ENCODE measurements around the gene PROSER1. TPM values are rescaled to one million over a fixed set of nuclear protein-coding genes. Genes with fewer than 3 reads are reported as not detected.

PROSER1 gene
- total RNA-seq, 4 donors from 2014 or later = 6.9 to 11.5 (median 9.1) TPM

GRCh38 chr13:38969187-38969586 lies 68.7 kb downstream of the PROSER1 start:
- H3K27me3 ChIP-seq = no peaks in the 10 kb centered on the region
- no peak overlapping the region for H3K27ac ChIP-seq
- TF ChIP-seq POLR2A (IDR thresholded peaks at IDR 0.05) = no peak
- TF ChIP-seq, protein P1, sequence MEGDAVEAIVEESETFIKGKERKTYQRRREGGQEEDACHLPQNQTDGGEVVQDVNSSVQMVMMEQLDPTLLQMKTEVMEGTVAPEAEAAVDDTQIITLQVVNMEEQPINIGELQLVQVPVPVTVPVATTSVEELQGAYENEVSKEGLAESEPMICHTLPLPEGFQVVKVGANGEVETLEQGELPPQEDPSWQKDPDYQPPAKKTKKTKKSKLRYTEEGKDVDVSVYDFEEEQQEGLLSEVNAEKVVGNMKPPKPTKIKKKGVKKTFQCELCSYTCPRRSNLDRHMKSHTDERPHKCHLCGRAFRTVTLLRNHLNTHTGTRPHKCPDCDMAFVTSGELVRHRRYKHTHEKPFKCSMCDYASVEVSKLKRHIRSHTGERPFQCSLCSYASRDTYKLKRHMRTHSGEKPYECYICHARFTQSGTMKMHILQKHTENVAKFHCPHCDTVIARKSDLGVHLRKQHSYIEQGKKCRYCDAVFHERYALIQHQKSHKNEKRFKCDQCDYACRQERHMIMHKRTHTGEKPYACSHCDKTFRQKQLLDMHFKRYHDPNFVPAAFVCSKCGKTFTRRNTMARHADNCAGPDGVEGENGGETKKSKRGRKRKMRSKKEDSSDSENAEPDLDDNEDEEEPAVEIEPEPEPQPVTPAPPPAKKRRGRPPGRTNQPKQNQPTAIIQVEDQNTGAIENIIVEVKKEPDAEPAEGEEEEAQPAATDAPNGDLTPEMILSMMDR (IDR thresholded peaks at IDR 0.05 in 4 of 5, conservative IDR thresholded peaks at IDR 0.05 in 1 of 5) = no peak
- H3K36me3 ChIP-seq = no peaks in the 10 kb centered on the region
- in situ Hi-C loops (cut with MboI; ENCODE audit: low sequenced_read_pairs in 4 of 4) = no loop called here
- no peak for ATAC-seq
- intact Hi-C loops (cut with DNase I; ENCODE audit: low total_unique reads) = no loop called here
- no peaks in the 10 kb centered on the region for H3K4me1 ChIP-seq
- DNase-seq = no peak
- no peak overlapping the region for H3K4me3 ChIP-seq
- H3K9me3 ChIP-seq = no peaks in the 10 kb centered on the region

GRCh38 chr13:38967446-38967845 lies 70.4 kb downstream of the PROSER1 start:
- H3K9me3 ChIP-seq = no peaks in the 10 kb centered on the region
- no peak overlapping the region for H3K4me3 ChIP-seq
- no peak for ATAC-seq
- H3K36me3 ChIP-seq = no peaks in the 10 kb centered on the region
- in situ Hi-C loops (cut with MboI; ENCODE audit: low sequenced_read_pairs in 4 of 4) = no loop called here
- no peak for DNase-seq
- no peaks in the 10 kb centered on the region for H3K27me3 ChIP-seq
- TF ChIP-seq, protein P1 (IDR thresholded peaks at IDR 0.05 in 4 of 5, conservative IDR thresholded peaks at IDR 0.05 in 1 of 5) = no peak
- TF ChIP-seq POLR2A (IDR thresholded peaks at IDR 0.05) = no peak
- no peak overlapping the region for H3K27ac ChIP-seq
- intact Hi-C loops (cut with DNase I; ENCODE audit: low total_unique reads) = no loop called here
- H3K4me1 ChIP-seq = no peaks in the 10 kb centered on the region

- in situ Hi-C loops (cut with MboI; ENCODE audit: low sequenced_read_pairs in 4 of 4) = no loop called here
- no peaks in the 10 kb centered on the region for H3K36me3 ChIP-seq
- TF ChIP-seq POLR2A (IDR thresholded peaks at IDR 0.05) = no peak
- TF ChIP-seq, protein P1 (IDR thresholded peaks at IDR 0.05 in 4 of 5, conservative IDR thresholded peaks at IDR 0.05 in 1 of 5) = no peak
Observed at GRCh38 chr13:38965281-38965680, 72.6 kb downstream of the PROSER1 start.

DNA sequence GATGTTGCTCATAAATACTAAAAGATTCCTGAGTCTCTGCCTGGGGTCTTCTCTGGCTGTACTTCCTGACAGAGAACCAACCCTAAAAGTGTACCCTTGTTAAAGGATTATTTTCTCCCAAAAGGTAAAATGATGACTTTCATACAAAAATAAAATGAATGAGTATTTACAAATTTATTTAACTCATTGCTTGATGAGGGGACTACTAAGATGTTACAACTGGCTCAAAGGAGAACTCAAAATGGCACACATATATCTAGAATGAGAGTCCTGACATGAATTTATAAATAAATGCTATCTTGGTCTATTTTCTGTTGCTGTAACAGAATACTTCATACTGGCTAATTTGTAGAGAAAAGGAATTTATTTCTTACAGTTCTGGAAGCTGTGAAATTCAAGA lies 77.7 kb downstream of the PROSER1 start:
- no peak for ATAC-seq
- H3K27ac ChIP-seq = no peak overlapping the region
- H3K4me3 ChIP-seq = no peak overlapping the region
- H3K36me3 ChIP-seq = no peaks in the 10 kb centered on the region
- no peaks in the 10 kb centered on the region for H3K4me1 ChIP-seq
- intact Hi-C loops (cut with DNase I; ENCODE audit: low total_unique reads) (no loop called here), in situ Hi-C loops (cut with MboI; ENCODE audit: low sequenced_read_pairs in 4 of 4) (no loop called here)
- no peaks in the 10 kb centered on the region for H3K27me3 ChIP-seq
- H3K9me3 ChIP-seq = no peaks in the 10 kb centered on the region
- no peak for DNase-seq
- TF ChIP-seq, protein P1 (IDR thresholded peaks at IDR 0.05 in 4 of 5, conservative IDR thresholded peaks at IDR 0.05 in 1 of 5) = no peak
- TF ChIP-seq POLR2A (IDR thresholded peaks at IDR 0.05) = no peak

More at GRCh38 chr13:38965281-38965680, 72.6 kb downstream of the PROSER1 start:
- ATAC-seq (no peak), DNase-seq (no peak)
- Histone ChIP-seq H3K27ac (no peak overlapping the region), H3K4me1 (no peaks in the 10 kb centered on the region), H3K4me3 (no peak overlapping the region), H3K9me3 (no peaks in the 10 kb centered on the region), H3K27me3 (no peaks in the 10 kb centered on the region)
- intact Hi-C loops (cut with DNase I; ENCODE audit: low total_unique reads) = no loop called here

Other genes starting within 250 kb of the PROSER1 start
- not detected for gene STOML3, start 47.3 kb downstream of the PROSER1 start, total RNA-seq
- 10 to 100 TPM in 1 of 4 donors, 1 to 10 TPM in 3; 7.8 to 10.5 (median 8.0) TPM for gene NHLRC3, start 367 bp upstream of the PROSER1 start, total RNA-seq